ENCODE data around the gene SCG2.

GRCh38 chr2:223604231-223604630 lies 2.1 kb upstream of the SCG2 start:
- no peak for TF ChIP-seq JUND (IDR thresholded peaks at IDR 0.05)
- TF ChIP-seq, protein P1, sequence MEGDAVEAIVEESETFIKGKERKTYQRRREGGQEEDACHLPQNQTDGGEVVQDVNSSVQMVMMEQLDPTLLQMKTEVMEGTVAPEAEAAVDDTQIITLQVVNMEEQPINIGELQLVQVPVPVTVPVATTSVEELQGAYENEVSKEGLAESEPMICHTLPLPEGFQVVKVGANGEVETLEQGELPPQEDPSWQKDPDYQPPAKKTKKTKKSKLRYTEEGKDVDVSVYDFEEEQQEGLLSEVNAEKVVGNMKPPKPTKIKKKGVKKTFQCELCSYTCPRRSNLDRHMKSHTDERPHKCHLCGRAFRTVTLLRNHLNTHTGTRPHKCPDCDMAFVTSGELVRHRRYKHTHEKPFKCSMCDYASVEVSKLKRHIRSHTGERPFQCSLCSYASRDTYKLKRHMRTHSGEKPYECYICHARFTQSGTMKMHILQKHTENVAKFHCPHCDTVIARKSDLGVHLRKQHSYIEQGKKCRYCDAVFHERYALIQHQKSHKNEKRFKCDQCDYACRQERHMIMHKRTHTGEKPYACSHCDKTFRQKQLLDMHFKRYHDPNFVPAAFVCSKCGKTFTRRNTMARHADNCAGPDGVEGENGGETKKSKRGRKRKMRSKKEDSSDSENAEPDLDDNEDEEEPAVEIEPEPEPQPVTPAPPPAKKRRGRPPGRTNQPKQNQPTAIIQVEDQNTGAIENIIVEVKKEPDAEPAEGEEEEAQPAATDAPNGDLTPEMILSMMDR (IDR thresholded peaks at IDR 0.05; ENCODE audit: low read depth, low read length, missing input control) = no peak
- TF ChIP-seq TAF1 (conservative IDR thresholded peaks at IDR 0.05) = no peak
- TF ChIP-seq ZBTB33 (IDR thresholded peaks at IDR 0.05) = no peak
- TF ChIP-seq, protein P2, sequence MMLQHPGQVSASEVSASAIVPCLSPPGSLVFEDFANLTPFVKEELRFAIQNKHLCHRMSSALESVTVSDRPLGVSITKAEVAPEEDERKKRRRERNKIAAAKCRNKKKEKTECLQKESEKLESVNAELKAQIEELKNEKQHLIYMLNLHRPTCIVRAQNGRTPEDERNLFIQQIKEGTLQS (IDR thresholded peaks at IDR 0.05) = no peak
- TF ChIP-seq EGR1 (IDR thresholded peaks at IDR 0.05; ENCODE audit: low read depth in 2 of 2) = no peak
- TF ChIP-seq GABPA (IDR thresholded peaks at IDR 0.05 in 1 of 2, conservative IDR thresholded peaks at IDR 0.05 in 1 of 2) = no peak

All from liver (tissue), 3 donors.